ENCODE data around the gene LRRC4C.

Gene LRRC4C

DNA sequence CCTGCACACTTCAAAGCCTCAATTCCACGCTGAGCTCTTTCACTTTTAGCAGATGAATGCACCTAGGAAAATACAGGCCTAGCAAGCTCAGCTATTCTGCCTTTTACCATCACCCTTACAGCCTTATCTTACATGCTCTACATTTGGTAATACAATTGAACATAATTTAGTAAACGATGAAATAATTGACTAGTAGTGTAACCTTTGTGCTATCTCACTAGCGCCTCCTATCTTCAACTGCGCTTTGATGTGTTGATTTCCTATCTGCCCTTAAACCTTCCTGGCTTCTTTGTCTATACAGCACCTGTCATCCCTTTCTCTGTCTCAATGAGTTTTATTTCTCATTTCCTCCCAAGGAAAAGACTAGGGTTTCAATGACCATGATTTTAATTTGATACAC is 149.7 kb downstream of the LRRC4C start:
- no peak overlapping the region for H3K27ac ChIP-seq
- TF ChIP-seq, protein P1, sequence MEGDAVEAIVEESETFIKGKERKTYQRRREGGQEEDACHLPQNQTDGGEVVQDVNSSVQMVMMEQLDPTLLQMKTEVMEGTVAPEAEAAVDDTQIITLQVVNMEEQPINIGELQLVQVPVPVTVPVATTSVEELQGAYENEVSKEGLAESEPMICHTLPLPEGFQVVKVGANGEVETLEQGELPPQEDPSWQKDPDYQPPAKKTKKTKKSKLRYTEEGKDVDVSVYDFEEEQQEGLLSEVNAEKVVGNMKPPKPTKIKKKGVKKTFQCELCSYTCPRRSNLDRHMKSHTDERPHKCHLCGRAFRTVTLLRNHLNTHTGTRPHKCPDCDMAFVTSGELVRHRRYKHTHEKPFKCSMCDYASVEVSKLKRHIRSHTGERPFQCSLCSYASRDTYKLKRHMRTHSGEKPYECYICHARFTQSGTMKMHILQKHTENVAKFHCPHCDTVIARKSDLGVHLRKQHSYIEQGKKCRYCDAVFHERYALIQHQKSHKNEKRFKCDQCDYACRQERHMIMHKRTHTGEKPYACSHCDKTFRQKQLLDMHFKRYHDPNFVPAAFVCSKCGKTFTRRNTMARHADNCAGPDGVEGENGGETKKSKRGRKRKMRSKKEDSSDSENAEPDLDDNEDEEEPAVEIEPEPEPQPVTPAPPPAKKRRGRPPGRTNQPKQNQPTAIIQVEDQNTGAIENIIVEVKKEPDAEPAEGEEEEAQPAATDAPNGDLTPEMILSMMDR (conservative IDR thresholded peaks at IDR 0.05): no peak

DNA sequence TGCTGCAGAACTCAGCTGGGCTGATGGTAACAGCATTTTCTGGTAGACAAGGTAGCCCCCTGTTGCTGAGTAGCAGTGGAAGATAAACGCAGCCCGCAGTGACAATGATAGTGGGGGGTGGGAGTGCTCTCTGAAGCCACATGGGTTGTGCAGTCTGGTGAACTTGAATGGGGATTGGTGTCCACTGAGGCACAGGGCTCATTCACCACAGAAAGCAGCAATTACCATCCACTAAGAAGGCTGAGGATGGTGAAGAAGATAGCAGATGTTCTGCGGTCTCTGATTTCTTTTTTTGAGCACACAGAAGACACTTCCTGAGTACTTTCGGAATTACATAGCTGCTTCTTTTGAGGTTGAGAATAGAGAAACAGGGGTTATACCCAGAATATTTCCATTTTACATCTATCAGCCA is 150.3 kb downstream of the LRRC4C start:
- TF ChIP-seq, protein P1 (conservative IDR thresholded peaks at IDR 0.05): no peak
- H3K27ac ChIP-seq: no peak overlapping the region

DNA sequence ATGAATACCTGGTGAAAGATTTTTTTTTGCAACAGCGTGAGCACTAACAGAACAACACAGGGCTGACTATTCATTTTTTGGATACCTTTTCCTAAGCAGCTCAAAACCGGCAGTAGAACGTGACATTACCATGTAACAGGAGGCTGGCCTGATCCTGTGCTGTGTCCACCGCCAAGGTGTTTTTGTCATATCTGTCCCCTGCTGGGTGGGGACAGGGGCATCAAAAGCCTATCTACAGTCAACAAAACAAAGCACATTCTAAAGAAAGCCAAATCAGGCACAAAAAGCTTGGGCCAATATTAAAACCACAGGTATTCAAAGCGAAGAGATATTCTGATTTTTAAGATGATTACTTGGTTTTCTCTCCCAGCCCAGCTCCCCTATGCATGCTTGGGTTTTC is 151.2 kb downstream of the LRRC4C start:
- no peak overlapping the region for H3K27ac ChIP-seq
- TF ChIP-seq, protein P1 (conservative IDR thresholded peaks at IDR 0.05): no peak

DNA sequence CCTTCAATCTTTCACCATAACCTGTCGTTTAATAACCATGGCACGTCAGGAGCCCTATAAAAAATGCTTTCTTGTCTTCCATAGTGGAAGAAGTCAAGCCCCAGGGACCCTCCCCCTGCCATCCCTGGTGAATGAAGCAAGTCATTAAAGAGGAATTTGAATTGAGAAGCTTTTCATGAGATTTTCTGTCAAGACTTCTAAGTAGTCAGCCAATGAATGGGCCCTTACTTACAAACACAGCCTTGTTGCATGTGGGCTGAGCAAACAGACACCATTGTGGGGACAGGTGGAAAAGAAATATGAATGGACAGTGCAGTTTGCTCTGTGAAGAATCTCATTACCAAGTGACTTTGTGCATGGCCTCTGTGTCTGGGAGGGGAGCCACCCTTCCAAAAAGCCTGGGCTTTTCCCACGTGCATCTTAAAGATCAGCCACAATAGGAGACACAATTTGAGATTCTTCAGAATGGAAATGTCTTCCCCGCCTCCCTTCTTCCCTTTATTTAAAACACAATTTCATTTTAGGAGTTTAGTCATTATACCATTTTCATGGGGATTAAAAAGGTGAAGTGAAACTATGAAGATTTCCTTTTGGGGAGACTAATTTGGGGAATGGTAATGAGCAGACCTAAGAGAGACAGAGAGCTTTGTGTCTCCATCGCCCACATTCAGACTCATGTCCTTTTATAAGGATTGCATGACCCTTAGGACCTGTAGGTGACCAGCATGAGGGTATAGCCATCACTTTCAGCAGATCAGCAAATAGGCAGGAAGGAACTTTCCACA is 152.0 kb downstream of the LRRC4C start:
- no peak overlapping the region for H3K27ac ChIP-seq

GRCh38 chr11:41306431-41306830 is 153.0 kb downstream of the LRRC4C start:
- TF ChIP-seq, protein P1 (conservative IDR thresholded peaks at IDR 0.05): no peak
- H3K27ac ChIP-seq: no peak overlapping the region

More for the DNA sequence above, 152.0 kb downstream of the LRRC4C start:
- TF ChIP-seq, protein P1 (conservative IDR thresholded peaks at IDR 0.05): no peak

DNA sequence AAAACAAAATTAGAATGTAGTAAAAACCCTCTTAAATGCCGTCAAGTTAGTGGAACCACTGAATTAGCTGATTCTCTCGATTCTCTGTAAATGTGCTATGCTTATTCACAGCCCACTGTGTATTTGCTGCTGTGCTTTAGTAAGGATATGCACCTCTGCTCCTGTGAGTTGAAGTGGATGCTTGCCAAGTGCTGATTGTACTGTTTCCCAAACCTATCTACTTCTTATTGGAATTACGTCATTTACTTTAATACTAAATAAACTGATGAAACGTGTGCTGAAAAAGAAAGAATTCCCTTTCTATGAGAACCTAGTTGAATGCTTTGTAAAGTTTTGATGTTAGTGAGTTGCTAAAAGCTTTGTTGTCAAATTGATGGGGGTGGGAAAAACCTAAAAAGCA is 158.4 kb downstream of the LRRC4C start:
- peak overlapping the region; percentile 3; the same call in 1 of the 2 replicates for H3K27ac ChIP-seq
- TF ChIP-seq, protein P1 (conservative IDR thresholded peaks at IDR 0.05): no peak

DNA sequence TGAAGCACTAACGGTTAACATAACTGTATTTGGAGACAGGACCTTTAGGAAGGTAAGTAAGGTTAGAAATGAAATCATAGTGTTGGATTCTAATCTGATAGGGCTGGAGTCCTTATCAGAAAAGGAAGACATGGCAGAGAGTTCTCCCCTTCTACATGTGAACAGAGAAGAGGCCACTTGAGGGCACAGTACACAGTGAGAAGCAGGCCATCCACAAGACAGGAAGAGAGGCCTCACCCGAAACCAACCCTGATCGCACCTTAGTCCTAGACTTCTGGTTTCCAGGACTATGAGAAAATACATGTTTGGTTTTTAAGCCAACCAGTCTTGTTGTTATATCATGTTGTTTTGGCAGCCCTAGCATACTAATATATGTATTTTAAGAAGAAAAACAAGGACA is 170.0 kb downstream of the LRRC4C start:
- no peak overlapping the region for H3K27ac ChIP-seq

More for the DNA sequence above, 170.0 kb downstream of the LRRC4C start:
- TF ChIP-seq, protein P1 (conservative IDR thresholded peaks at IDR 0.05): no peak
